IMR-90 (cell line): ENCODE data around the gene PANX1. TPM values are rescaled to one million over a fixed set of nuclear protein-coding genes. Genes with fewer than 3 reads are reported as not detected.

Source experiments
- ATAC-seq: fragments of 200-7000 bp; cut with Tn5 transposase; 2 replicates; pipeline ENCODE4 v1.9.1; 2020; ENCODE audit warnings: low read depth, mild to moderate bottlenecking, moderate library complexity
- BruUV-seq: library from RNA; stranded (reverse); fragments of 400-500 nt; replicated peaks from 2 replicates; lab custom pipeline; 2021; lab: Mats Ljungman, UMichigan
- CTCF ChIA-PET: fragments of 300-600 bp; formaldehyde crosslinking; extraction: SDS; loops from one replicate; lab custom pipeline; 2021; ENCODE audit warnings: antibody characterized with exemption; lab: Yijun Ruan, JAX
- POLR2A ChIA-PET: fragments of 300-600 bp; sonication (Branson Sonifier 250); formaldehyde crosslinking; loops from one replicate; lab custom pipeline; 2022; ENCODE audit warnings: antibody characterized with exemption; ENCODE audit not compliant: unreplicated experiment; lab: Charles Lee
- DNase-seq: peaks from one replicate; pipeline ENCODE4 v3.0.0; 2013
- H2AFZ ChIP-seq: replicated peaks from 2 replicates; pipeline ENCODE3; 2013; ENCODE audit warnings: low read length, mild to moderate bottlenecking; ENCODE audit not compliant: poor library complexity
- H2AK5ac ChIP-seq: 2 replicates; pipeline ENCODE4 v1.6.1; 2013; ENCODE audit warnings: low read depth, low read length, inconsistent platforms
- H2AK9ac ChIP-seq: replicated peaks from 2 replicates; pipeline ENCODE3; 2013; ENCODE audit warnings: mild to moderate bottlenecking, low read depth, low read length, moderate library complexity; ENCODE audit not compliant: poor library complexity
- H2BK120ac ChIP-seq: 2 replicates; pipeline ENCODE4 v1.6.1; 2013; ENCODE audit warnings: low read depth, low read length, inconsistent platforms
- H2BK15ac ChIP-seq: 3 replicates; pipeline ENCODE4 v1.6.1; 2013; ENCODE audit warnings: low read depth, low read length, inconsistent platforms
- H2BK20ac ChIP-seq: 2 replicates; pipeline ENCODE4 v1.6.1; 2013; ENCODE audit warnings: low read depth, mild to moderate bottlenecking, inconsistent platforms, low read length, moderate library complexity
- H2BK5ac ChIP-seq: 2 replicates; pipeline ENCODE4 v1.6.1; 2013; ENCODE audit warnings: mild to moderate bottlenecking, low read depth, low read length, inconsistent platforms; ENCODE audit not compliant: poor library complexity, severe bottlenecking
- H3K14ac ChIP-seq: replicated peaks from 2 replicates; pipeline ENCODE4 v1.6.1; 2013; ENCODE audit warnings: low read depth, low read length, inconsistent platforms
- H3K18ac ChIP-seq: 2 replicates; pipeline ENCODE4 v1.6.1; 2013; ENCODE audit warnings: low read depth, low read length, control low read depth
- H3K23ac ChIP-seq: 2 replicates; pipeline ENCODE4 v1.6.1; 2013; ENCODE audit warnings: low read depth, low read length, inconsistent platforms
- H3K27ac ChIP-seq: 2 replicates; pipeline ENCODE4 v1.5.1; 2013; ENCODE audit warnings: mild to moderate bottlenecking, control low read depth, low read length; ENCODE audit not compliant: insufficient read depth
- H3K27me3 ChIP-seq: 2 replicates; pipeline ENCODE4 v1.6.1; 2013; ENCODE audit warnings: low read length; ENCODE audit not compliant: control insufficient read depth, insufficient read depth
- H3K36me3 ChIP-seq: 2 replicates; pipeline ENCODE4 v1.6.1; 2013; ENCODE audit warnings: low read length, mixed read lengths; ENCODE audit not compliant: control insufficient read depth, insufficient read depth
- H3K4ac ChIP-seq: 2 replicates; pipeline ENCODE4 v1.6.1; 2013; ENCODE audit warnings: low read depth, low read length, inconsistent platforms
- H3K4me1 ChIP-seq: 2 replicates; pipeline ENCODE4 v1.6.1; 2013; ENCODE audit warnings: low read length, mixed read lengths; ENCODE audit not compliant: control insufficient read depth, insufficient read depth
- H3K4me2 ChIP-seq: 2 replicates; pipeline ENCODE4 v1.6.1; 2013; ENCODE audit warnings: low read depth, mild to moderate bottlenecking, control low read depth, low read length, moderate library complexity
- H3K4me3 ChIP-seq: 2 replicates; pipeline ENCODE4 v1.5.1; 2013; ENCODE audit warnings: low read depth, mild to moderate bottlenecking, control low read depth, low read length, moderate library complexity; ENCODE audit not compliant: insufficient read depth
- H3K56ac ChIP-seq: 2 replicates; pipeline ENCODE4 v1.6.1; 2013; ENCODE audit warnings: low read length, inconsistent platforms; ENCODE audit not compliant: insufficient read depth; ENCODE audit errors: extremely low read depth
- H3K79me1 ChIP-seq, 2 experiments: 2 replicates each; pipeline ENCODE4 v1.6.1; 2013; ENCODE audit warnings: low read length in 2 of 2, inconsistent platforms in 1 of 2, low read depth in 1 of 2
- H3K9ac ChIP-seq: 2 replicates; pipeline ENCODE4 v1.6.1; 2013; ENCODE audit warnings: low read depth, low read length, control low read depth
- H3K9me1 ChIP-seq: 2 replicates; pipeline ENCODE4 v1.6.1; 2013; ENCODE audit warnings: low read length, inconsistent platforms; ENCODE audit not compliant: insufficient read depth
- H3K9me3 ChIP-seq: 2 replicates; pipeline ENCODE4 v1.6.1; 2013; ENCODE audit warnings: low read length; ENCODE audit not compliant: control insufficient read depth, insufficient read depth
- H4K20me1 ChIP-seq: 2 replicates; pipeline ENCODE4 v1.6.1; 2013; ENCODE audit warnings: low read length, inconsistent platforms; ENCODE audit not compliant: insufficient read depth
- H4K5ac ChIP-seq: 2 replicates; pipeline ENCODE4 v1.6.1; 2013; ENCODE audit warnings: mild to moderate bottlenecking, low read depth, low read length, control low read depth
- H4K8ac ChIP-seq, 2 experiments: 2 replicates each; pipeline ENCODE4 v1.6.1; 2013; ENCODE audit warnings: low read depth in 2 of 2, low read length in 2 of 2, control low read depth in 1 of 2, inconsistent platforms in 1 of 2
- H4K91ac ChIP-seq: 2 replicates; pipeline ENCODE4 v1.6.1; 2013; ENCODE audit warnings: low read depth, low read length, inconsistent platforms; ENCODE audit not compliant: insufficient read depth
- BHLHE40 ChIP-seq: fragments of 150-350 bp; IDR thresholded peaks from 2 replicates; pipeline ENCODE4 v1.6.1; 2016; ENCODE audit warnings: mild to moderate bottlenecking, low read depth, low read length
- CEBPB ChIP-seq: IDR thresholded peaks from 2 replicates; pipeline ENCODE4 v1.6.1; 2012; ENCODE audit warnings: low read depth, low read length, improper control_type of control experiment
- CTCF ChIP-seq: conservative IDR thresholded peaks from 2 replicates; pipeline ENCODE4 v1.5.1; 2012; ENCODE audit warnings: mild to moderate bottlenecking, low read depth, low read length, improper control_type of control experiment
- ELK1 ChIP-seq: fragments of 150-350 bp; IDR thresholded peaks from 2 replicates; pipeline ENCODE4 v1.6.1; 2016; ENCODE audit warnings: low read depth, mild to moderate bottlenecking, low read length, moderate library complexity, borderline replicate concordance
- MAFK ChIP-seq: IDR thresholded peaks from 2 replicates; pipeline ENCODE4 v1.6.1; 2012; ENCODE audit warnings: low read depth, low read length, improper control_type of control experiment
- MAZ ChIP-seq: IDR thresholded peaks from 2 replicates; pipeline ENCODE4 v1.6.1; 2012; ENCODE audit warnings: low read depth, mild to moderate bottlenecking, low read length, improper control_type of control experiment, moderate library complexity, borderline replicate concordance
- RAD21 ChIP-seq: IDR thresholded peaks from 2 replicates; pipeline ENCODE4 v1.6.1; 2012; ENCODE audit warnings: low read length, improper control_type of control experiment
- RCOR1 ChIP-seq: IDR thresholded peaks from 2 replicates; pipeline ENCODE4 v1.6.1; 2012; ENCODE audit warnings: mild to moderate bottlenecking, low read length, improper control_type of control experiment; ENCODE audit not compliant: insufficient replicate concordance
- SMC3 ChIP-seq: fragments of 150-350 bp; IDR thresholded peaks from 2 replicates; pipeline ENCODE4 v1.6.1; 2016; ENCODE audit warnings: low read depth, mild to moderate bottlenecking, antibody characterized with exemption, low read length, moderate library complexity
- WGBS, 2 experiments: methylation state at CpG; one replicate each; pipeline versions ENCODE4 v1.1.5 to v1.1.7; 2013; ENCODE audit warnings: missing lambda C conversion rate in 2 of 2; ENCODE audit not compliant: insufficient read length in 1 of 2; ENCODE audit errors: extremely low coverage in 2 of 2; 5-methylcytosine and 5-hydroxymethylcytosine counted together
- dilution Hi-C: fragments of 300-500 bp; cut with HindIII; formaldehyde crosslinking; loops from one replicate; pipeline ENCODE4 v1.14.3; 2018; ENCODE audit warnings: low sequenced_read_pairs; ENCODE audit not compliant: unreplicated experiment
- in situ Hi-C: fragments of 300-500 bp; cut with MboI; formaldehyde crosslinking; loops from 3 replicates; pipeline ENCODE4 v1.14.3; 2019; ENCODE audit warnings: low sequenced_read_pairs, inconsistent platforms, mixed read lengths
- intact Hi-C: fragments of 100-400 bp; cut with micrococcal nuclease; formaldehyde crosslinking; loops from 2 replicates; pipeline ENCODE4 v1.10.0; 2022
- polyA plus RNA-seq, 3 experiments: library from polyadenylated mRNA; depleted of rRNA; stranded (reverse); fragments of >200 nt; gene quantifications; 2 replicates each; pipeline ENCODE4 v1.2.3, GENCODE V29; 2012; ENCODE audit warnings: low replicate concordance in 1 of 3
- total RNA-seq: library from RNA; depleted of rRNA; stranded (reverse); fragments of >200 nt; gene quantifications from 2 replicates; pipeline ENCODE4 v1.2.3, GENCODE V29; 2012

Gene PANX1
- total and polyA plus RNA-seq, 2 of the 4 experiments (the other 2 are of a cell fraction) = 29.8 to 70.8 TPM

- peak overlapping the region; percentile 32 for H2AK5ac ChIP-seq
- no peak for DNase-seq
- no peaks in the 10 kb centered on the region for H3K27me3 ChIP-seq
- intact Hi-C loops (no loop called here), dilution Hi-C loops (no loop called here), in situ Hi-C loops (no loop called here)
- no peak overlapping the region; the same call in 1 of the 2 replicates for H4K5ac ChIP-seq
- peak overlapping the region; percentile 24; the same call in 1 of the 2 replicates for H3K18ac ChIP-seq
- H2BK15ac ChIP-seq = 0 out of 3 replicates have a peak overlapping the region, but pooled peaks have one; percentile 10
- no peak overlapping the region for H2AFZ ChIP-seq
- no peak overlapping the region for H3K4me3 ChIP-seq
- peak overlapping the region; percentile 70 for H3K4ac ChIP-seq
- BruUV-seq = no TSS peak
- no peak overlapping the region for H4K8ac ChIP-seq
- H3K56ac ChIP-seq = no peak overlapping the region
- H3K23ac ChIP-seq = peak overlapping the region; percentile 5; the same call in 1 of the 2 replicates
- H3K79me1 ChIP-seq = peaks cover 56 to 80% of the 10 kb centered on the region in 2 experiments
- no peak overlapping the region for H3K9ac ChIP-seq
- no peak overlapping the region for H2AK9ac ChIP-seq
- peak overlapping the region; percentile 19; the same call in 1 of the 2 replicates for H2BK120ac ChIP-seq
- peaks cover 9% of the 10 kb centered on the region for H3K36me3 ChIP-seq
- TF ChIP-seq SMC3 (no peak), CTCF (no peak), CEBPB (no peak), MAFK (no peak), MAZ (no peak), RCOR1 (no peak), RAD21 (no peak), BHLHE40 (no peak), ELK1 (no peak)
- H3K4me2 ChIP-seq = no peak overlapping the region
- CTCF ChIA-PET = interaction anchor here (0.6 kb wide), 1 partner anchor 8 kb away, joined by 3 read pairs; no protein-coding TSS in a partner anchor
- H4K20me1 ChIP-seq = peaks cover 62% of the 10 kb centered on the region
- ATAC-seq = no peak
- 0 out of 2 replicates have a peak overlapping the region, but pooled peaks have one; percentile 26 for H4K91ac ChIP-seq
- H2BK5ac ChIP-seq = peak overlapping the region; percentile 61
- 0 out of 2 replicates have a peak overlapping the region, but pooled peaks have one; percentile 1 for H3K14ac ChIP-seq
- H3K27ac ChIP-seq = peak overlapping the region; percentile 54; the same call in 1 of the 2 replicates
- POLR2A ChIA-PET = no interaction called here
- 0 out of 2 replicates have a peak overlapping the region, but pooled peaks have one; percentile 41 for H2BK20ac ChIP-seq
- H3K9me3 ChIP-seq = no peaks in the 10 kb centered on the region
- peaks cover 38% of the 10 kb centered on the region for H3K9me1 ChIP-seq
- WGBS, 2 experiments = 83% methylated on average over 1 of the region's 6 CpGs; no CpG with 5 or more reads in 1 of the 2 experiments
- H3K4me1 ChIP-seq = peaks cover 39% of the 10 kb centered on the region
These were observed 24.0 kb downstream of the PANX1 start for GRCh38 chr11:94152678-94153065.
